Pons (tissue), 1 donor: ENCODE measurements around the gene EML6.
"Not testable (repeated sequence)": the region's sequence is repeated elsewhere in the genome, so short reads cannot be mapped to it uniquely, and the experiment has no call there.

Experiments
- DNase-seq: peaks from one replicate; pipeline ENCODE4 v3.0.0-alpha.2; 2016; ENCODE audit warnings: low spot score

The EML6 gene

DNA sequence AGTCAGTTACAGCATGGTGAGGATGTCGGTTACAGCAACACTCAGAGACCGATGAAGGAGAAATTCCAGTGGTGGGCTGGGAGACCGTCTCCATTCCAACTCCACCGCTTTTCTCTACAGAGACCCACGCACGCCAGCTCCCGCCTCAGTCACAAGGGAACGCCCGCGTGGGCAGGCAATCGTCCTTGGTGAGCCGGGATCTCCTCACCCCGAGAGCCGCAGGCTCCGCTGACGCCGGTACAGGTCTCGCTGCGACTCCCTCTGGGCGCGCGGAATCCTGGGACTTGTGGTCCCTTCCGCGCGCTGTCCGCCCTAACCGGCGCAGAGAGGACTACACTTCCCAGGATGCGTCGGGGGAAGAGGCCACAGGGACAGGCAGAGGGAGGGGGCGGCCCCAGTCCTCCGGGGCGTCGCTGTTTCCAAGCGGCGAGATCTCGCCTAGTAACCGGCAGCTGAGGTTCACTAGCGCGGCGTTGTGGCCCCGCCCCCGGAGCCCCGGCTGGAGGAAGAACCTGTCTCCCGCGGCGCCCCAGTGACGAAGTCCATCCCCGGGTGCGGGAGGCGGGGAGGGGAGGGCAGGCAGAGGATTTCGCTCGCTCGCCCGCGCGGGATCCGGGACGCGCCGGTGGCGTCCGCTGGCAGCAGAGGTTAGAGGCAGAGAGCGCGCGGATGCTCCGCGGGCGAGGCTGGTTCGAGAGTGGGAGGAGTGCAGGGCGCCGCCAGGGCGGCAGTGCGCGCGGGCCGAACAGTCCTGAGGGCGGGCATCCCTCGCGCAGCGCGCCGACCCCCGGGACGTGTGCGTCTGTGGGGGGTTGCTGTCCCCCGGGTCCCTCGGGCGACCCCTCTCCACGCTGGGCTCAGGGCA lies at the start of gene EML6:
TSS of gene EML6 (plus strand) at position 532 of the 865 bp plus-strand sequence. CDS start 1,400 bp downstream, outside the sequence.
- peak; percentile 99 for DNase-seq

DNA sequence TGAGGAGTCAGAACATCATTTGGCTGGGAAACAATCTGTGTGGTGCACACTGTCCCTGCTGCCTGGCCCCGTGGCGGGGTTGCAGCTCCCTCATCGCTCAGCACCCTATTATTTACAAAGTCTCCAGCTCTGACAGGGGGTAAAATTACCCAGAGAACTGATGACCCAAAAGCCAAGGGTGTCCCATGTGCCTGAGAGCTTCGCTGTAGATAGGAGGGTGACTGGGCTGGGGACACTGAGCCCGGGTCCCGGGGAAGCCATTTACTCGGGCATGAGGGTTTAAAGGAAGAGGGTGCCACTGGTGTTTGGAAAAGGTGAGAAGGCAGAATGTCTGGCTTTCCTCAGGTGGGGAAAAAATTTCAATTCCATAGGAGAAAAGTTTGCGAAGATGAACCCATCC lies 48.2 kb upstream of the EML6 start:
- DNase-seq = no peak

- no peak for DNase-seq
Measured at GRCh38 chr2:54675738-54676137, 47.7 kb upstream of the EML6 start.

- DNase-seq = no peak
Measured at GRCh38 chr2:54676656-54677055, 46.8 kb upstream of the EML6 start.

DNA sequence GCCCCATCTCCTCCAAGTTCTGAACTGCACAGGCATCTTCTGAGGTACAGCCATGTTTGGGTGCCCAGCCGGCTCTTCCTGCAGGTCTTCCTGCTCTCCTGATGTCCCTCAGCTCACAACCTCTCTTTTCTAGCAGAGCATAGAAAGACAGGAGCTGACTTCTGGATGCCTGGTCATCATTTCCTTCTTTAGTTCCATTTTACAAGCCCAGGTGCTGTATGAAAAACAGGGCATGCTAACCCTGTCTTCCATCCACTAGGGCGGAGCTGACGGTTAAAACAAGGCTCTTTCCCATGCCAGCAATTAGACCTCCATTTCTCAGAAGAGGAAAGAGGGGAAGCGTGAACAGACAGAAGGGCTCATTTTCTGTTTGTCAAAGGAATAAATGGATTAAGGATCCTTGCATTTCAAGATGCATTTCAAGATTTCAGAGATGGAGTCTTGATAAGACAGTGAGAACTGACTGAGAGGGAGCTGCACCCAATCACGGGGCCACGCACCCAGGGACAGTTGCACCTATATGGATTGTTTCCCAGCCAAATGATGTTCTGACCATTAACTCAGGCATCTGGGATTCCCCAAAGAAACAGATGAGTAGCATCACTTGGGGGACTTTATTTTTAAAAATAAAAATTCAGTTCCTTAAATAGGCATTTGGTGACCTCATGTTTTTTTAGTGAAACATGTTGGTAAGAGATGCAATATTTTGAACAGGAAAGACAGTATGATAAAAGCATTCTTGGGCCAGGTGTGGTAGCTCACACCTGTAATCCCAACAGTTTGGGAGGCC lies 45.8 kb upstream of the EML6 start:
- no peak for DNase-seq

GRCh38 chr2:54678719-54679118 lies 44.7 kb upstream of the EML6 start:
- DNase-seq = no peak

GRCh38 chr2:54680397-54681041 lies 42.9 kb upstream of the EML6 start:
- DNase-seq = no peak

GRCh38 chr2:54681416-54681815 lies 42.0 kb upstream of the EML6 start:
- DNase-seq = no peak

- no peak for DNase-seq
Measured at GRCh38 chr2:54683596-54683995, 39.9 kb upstream of the EML6 start.

GRCh38 chr2:54685263-54685775 lies 38.1 kb upstream of the EML6 start:
- no peak for DNase-seq

- no peak for DNase-seq
Measured at GRCh38 chr2:54687595-54688152, 35.8 kb upstream of the EML6 start.

DNA sequence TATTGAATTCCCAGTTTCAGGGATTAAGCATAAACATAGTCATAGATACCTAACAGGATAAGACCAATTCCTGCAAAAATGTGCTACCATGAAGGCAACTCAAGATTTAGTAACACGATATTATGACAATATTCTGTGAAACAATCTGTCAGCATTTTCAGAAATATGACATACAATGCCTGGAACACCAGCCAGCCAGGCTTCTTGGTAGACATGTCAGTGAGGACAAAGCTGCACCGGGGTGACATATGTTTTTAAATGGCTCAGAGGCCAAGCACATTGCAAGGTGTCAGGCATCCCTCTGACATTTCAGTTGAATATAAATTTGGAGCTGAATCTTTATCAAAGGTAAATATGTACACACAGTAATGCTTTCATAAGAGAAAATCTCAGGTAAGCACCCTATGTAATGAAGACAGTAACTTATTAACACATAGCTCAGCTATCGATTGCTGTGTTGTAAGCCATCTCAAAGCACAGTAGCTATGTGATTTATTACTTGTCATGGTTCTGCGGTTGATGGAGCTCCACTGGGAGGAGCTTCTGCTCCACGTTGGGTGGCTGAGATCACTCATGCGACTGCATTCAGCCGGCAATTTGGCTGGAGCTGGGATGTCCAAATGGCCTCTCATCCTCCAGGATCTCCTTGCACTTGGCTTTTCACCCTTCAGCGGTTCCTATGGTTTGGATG lies 31.9 kb upstream of the EML6 start:
- DNase-seq = no peak

DNA sequence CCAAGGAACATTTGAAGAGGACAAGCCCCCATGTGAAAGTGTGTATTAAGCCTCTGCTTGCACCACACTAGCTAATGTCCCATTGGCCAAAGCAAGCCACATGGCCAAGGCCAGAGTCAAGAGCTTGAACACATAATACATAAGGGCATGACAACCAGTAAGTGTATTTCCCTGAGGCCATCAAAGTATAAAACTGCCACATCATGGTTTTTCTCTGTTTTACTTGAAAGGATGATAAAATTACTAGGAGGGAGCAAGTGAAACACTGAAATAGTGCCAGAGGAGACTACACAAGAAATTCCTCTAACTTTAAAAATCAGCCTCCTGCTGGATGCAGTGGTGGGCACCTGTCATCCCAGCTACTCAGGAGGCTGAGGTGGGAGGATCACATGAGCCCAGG lies 30.9 kb upstream of the EML6 start:
- DNase-seq = no peak

GRCh38 chr2:54695378-54695777 lies 28.1 kb upstream of the EML6 start:
- DNase-seq = no peak

- no peak for DNase-seq
Measured at GRCh38 chr2:54697934-54698333, 25.5 kb upstream of the EML6 start.

DNA sequence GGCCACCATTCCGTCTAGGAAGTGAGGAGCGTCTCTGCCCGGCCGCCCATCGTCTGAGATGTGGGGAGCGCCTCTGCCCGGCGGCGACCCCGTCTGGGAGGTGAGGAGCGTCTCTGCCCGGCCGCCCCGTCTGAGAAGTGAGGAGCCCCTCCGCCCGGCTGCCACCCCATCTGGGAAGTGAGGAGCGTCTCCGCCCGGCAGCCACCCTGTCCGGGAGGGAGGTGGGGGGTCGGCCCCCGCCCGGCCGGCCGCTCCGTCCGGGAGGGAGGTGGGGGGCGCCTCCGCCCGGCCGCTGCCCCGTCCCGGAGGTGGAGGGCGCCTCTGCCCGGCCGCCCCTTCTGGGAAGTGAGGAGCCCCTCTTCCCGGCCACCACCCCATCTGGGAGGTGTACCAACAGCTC lies 24.5 kb upstream of the EML6 start:
- DNase-seq = not testable (repeated sequence)

- no peak for DNase-seq
Measured at GRCh38 chr2:54699665-54700064, 23.8 kb upstream of the EML6 start.

GRCh38 chr2:54701029-54701428 lies 22.4 kb upstream of the EML6 start:
- DNase-seq = no peak

DNA sequence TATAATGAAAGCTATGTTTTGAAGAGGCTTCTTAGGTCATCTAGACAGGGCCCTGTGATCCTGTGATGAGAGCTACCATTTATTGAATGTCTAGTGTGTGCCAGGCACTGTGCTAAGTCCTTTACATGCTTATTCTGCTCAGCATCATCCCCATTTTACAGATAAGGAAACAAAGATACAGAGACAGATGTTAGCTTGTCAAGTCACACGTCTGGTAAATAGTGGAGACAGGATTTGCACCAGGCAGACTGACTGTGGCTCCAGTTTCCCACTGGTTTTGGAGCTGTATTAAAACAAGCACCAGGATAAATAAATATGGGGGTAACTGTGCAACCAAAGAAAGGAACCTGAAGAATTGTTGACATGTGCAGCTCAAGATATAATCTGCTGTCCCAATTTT lies 19.2 kb upstream of the EML6 start:
- no peak for DNase-seq

GRCh38 chr2:54704688-54705605 lies 18.5 kb upstream of the EML6 start:
- DNase-seq = peak; percentile 91
